ENCODE data around the gene ATXN1.

Gene ATXN1

GRCh38 chr6:16321826-16322225, 439.4 kb downstream of the ATXN1 start:
- DNase-seq, result no peak

GRCh38 chr6:16321341-16321710, 439.9 kb downstream of the ATXN1 start:
- no peak for DNase-seq

GRCh38 chr6:16320533-16321340, 440.5 kb downstream of the ATXN1 start:
- DNase-seq, result no peak

GRCh38 chr6:16319813-16320532, 441.3 kb downstream of the ATXN1 start:
- DNase-seq, result no peak

GRCh38 chr6:16318953-16319720, 442.1 kb downstream of the ATXN1 start:
- DNase-seq, result no peak

GRCh38 chr6:16318538-16318937, 442.7 kb downstream of the ATXN1 start:
- DNase-seq, result no peak

- DNase-seq, result no peak
These were observed 444.5 kb downstream of the ATXN1 start for GRCh38 chr6:16316741-16317251.

- DNase-seq, result no peak
These were observed 447.0 kb downstream of the ATXN1 start for GRCh38 chr6:16314296-16314695.

GRCh38 chr6:16313732-16314131, 447.5 kb downstream of the ATXN1 start:
- no peak for DNase-seq

- no peak for DNase-seq
These were observed 449.5 kb downstream of the ATXN1 start for GRCh38 chr6:16311763-16312162.

- DNase-seq, result no peak
These were observed 454.9 kb downstream of the ATXN1 start for GRCh38 chr6:16306334-16306733.

GRCh38 chr6:16305788-16306187, 455.5 kb downstream of the ATXN1 start:
- no peak for DNase-seq

- DNase-seq, result no peak
These were observed 456.0 kb downstream of the ATXN1 start for GRCh38 chr6:16305246-16305725.

- DNase-seq, result no peak
These were observed 458.3 kb downstream of the ATXN1 start for GRCh38 chr6:16302721-16303552.

GRCh38 chr6:16301511-16301910, 459.7 kb downstream of the ATXN1 start:
- no peak for DNase-seq

- DNase-seq, result no peak
These were observed 461.4 kb downstream of the ATXN1 start for GRCh38 chr6:16299861-16300260.

GRCh38 chr6:16296061-16296670, 465.1 kb downstream of the ATXN1 start:
- no peak for DNase-seq

GRCh38 chr6:16295471-16295870, 465.8 kb downstream of the ATXN1 start:
- DNase-seq, result no peak

GRCh38 chr6:16295060-16295459, 466.2 kb downstream of the ATXN1 start:
- DNase-seq, result no peak

GRCh38 chr6:16294371-16294770, 466.9 kb downstream of the ATXN1 start:
- DNase-seq, result no peak

- no peak for DNase-seq
These were observed 468.3 kb downstream of the ATXN1 start for GRCh38 chr6:16292942-16293341.

GRCh38 chr6:16292432-16292831, 468.8 kb downstream of the ATXN1 start:
- DNase-seq, result no peak

All from activated gamma-delta T cell (primary cell).